Measurements from ENCODE around the gene GRID1.
"Not testable (repeated sequence)": the region's sequence is repeated elsewhere in the genome, so short reads cannot be mapped to it uniquely, and the experiment has no call there.

GRID1 gene

DNA sequence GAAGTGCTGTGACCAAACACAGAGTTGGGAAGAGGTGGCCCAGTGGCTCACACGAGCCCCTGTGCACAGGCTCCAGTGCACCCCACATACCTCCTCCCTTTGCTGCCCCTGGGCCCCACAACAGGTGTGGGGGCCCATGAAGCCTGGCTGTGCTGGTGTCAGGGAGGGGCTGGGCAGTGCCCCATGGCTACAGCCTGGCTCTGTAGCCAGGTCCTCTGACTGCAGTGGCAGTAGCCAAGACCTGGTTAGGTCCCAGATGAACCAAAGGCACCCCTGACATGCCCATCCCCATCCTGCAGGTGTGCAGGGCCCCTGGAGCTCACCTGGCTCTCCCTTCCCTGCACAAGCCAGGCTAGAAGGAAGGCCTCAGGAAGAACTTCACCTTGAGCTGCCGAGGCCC, 176.3 kb downstream of the GRID1 start:
- Histone ChIP-seq H3K4me3 (no peak overlapping the region), H3K27ac (no peak overlapping the region)

DNA sequence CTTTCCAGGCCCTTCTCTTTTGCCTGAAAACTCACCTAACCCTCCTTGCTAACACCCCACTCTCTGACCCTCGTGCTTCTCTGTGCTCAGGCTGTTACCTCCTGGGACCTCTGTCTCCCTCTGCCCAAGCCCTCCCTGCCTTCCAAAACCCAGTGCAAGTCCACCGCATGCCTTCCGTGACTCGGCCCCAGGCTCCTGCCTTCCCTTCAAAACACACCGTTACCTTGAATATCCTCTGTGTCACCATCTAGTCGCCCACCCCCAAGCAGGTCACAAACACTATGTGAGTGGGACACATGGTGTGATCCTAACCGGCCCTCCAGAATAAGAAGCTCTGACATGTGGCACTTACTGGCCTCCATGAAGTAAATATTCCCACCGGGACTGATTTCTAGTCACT, 176.7 kb downstream of the GRID1 start:
- H3K27ac ChIP-seq = no peak overlapping the region

GRCh38 chr10:86188796-86189558, 177.6 kb downstream of the GRID1 start:
- Histone ChIP-seq H3K27ac (no peak overlapping the region), H3K4me3 (no peak overlapping the region)

More for the DNA sequence above, 176.7 kb downstream of the GRID1 start:
- H3K4me3 ChIP-seq = no peak overlapping the region

DNA sequence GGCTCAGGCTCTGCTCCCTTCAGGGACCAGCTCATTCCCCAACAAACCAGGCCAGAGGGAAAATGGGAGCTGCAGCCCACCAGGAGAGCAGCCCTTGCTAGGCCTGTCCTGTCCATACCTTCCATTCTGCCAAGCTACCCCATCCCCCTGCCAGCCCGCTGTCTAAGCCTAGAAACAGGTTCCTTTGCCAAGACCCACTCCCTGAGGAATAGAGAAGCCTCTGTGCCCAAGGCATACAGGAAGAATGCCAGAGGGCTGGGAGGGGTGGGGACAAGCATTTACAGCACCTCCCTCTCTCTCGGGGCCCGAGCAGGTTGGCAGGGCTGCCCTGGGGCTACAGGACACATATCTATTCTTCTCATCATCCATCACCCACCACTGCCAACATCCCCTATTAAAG, 178.3 kb downstream of the GRID1 start:
- no peak overlapping the region for H3K27ac ChIP-seq
- no peak overlapping the region for H3K4me3 ChIP-seq

- H3K27ac ChIP-seq = no peak overlapping the region
- H3K4me3 ChIP-seq = no peak overlapping the region
Measured at GRCh38 chr10:86187499-86188239, 178.9 kb downstream of the GRID1 start.

DNA sequence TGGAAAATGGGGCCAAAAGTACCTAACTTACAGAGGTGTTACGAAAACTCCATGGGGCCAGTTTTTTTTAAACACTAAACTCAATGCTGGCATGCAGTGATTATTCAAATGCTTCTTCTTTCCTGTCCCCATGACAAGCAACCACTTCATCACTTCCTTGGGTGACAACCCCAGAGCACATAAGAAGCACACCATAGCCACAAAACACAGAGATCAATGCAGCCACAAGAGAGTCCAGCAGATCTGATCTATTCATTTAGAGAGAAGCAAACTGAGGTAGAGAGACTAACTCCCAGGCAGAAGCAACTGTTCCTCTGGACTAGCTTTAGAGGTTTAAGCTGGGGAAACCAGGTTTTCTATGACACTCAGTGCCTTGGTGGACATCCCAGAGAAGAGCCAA, 180.0 kb downstream of the GRID1 start:
- Histone ChIP-seq H3K27ac (no peak overlapping the region), H3K4me3 (no peak overlapping the region)

- Histone ChIP-seq H3K4me3 (no peak overlapping the region), H3K27ac (no peak overlapping the region)
Measured at GRCh38 chr10:86182595-86182994, 184.0 kb downstream of the GRID1 start.

- Histone ChIP-seq H3K27ac (no peak overlapping the region), H3K4me3 (no peak overlapping the region)
Measured at GRCh38 chr10:86182150-86182549, 184.4 kb downstream of the GRID1 start.

GRCh38 chr10:86180861-86181260, 185.7 kb downstream of the GRID1 start:
- Histone ChIP-seq H3K27ac (no peak overlapping the region), H3K4me3 (no peak overlapping the region)

- no peak overlapping the region for H3K4me3 ChIP-seq
- H3K27ac ChIP-seq = no peak overlapping the region
Measured at GRCh38 chr10:86179961-86180360, 186.6 kb downstream of the GRID1 start.

- H3K4me3 ChIP-seq = no peak overlapping the region
- H3K27ac ChIP-seq = no peak overlapping the region
Measured at GRCh38 chr10:86179153-86179524, 187.5 kb downstream of the GRID1 start.

- H3K4me3 ChIP-seq = no peak overlapping the region
Measured at GRCh38 chr10:86178401-86179152, 188.0 kb downstream of the GRID1 start.

GRCh38 chr10:86177537-86178155, 188.9 kb downstream of the GRID1 start:
- Histone ChIP-seq H3K4me3 (no peak overlapping the region), H3K27ac (no peak overlapping the region)

More at GRCh38 chr10:86178401-86179152, 188.0 kb downstream of the GRID1 start:
- no peak overlapping the region for H3K27ac ChIP-seq

GRCh38 chr10:86176850-86177536, 189.6 kb downstream of the GRID1 start:
- H3K4me3 ChIP-seq = no peak overlapping the region
- H3K27ac ChIP-seq = no peak overlapping the region

DNA sequence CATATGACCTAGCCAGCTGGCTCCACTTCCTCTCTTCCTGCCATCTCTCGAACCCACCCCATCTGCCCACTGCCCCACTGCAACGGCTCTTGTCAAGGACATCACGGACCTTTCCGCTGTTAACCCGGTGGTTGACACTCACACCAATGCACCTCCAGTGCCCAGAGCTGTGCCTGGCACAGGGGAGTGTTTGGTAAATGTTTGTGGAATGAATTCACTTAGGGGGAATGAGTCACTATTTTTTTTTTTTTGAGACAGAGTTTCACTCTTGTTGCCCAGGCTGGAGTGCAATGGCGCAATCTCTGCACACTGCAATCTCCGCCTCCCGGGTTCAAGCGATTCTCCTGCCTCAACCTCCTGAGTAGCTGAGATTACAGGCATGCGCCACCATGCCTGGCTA, 191.1 kb downstream of the GRID1 start:
- not testable (repeated sequence) for H3K27ac ChIP-seq, H3K4me3 ChIP-seq

GRCh38 chr10:86172301-86172700, 194.3 kb downstream of the GRID1 start:
- Histone ChIP-seq H3K27ac (no peak overlapping the region), H3K4me3 (no peak overlapping the region)

- no peak overlapping the region for H3K4me3 ChIP-seq
- H3K27ac ChIP-seq = no peak overlapping the region
Measured at GRCh38 chr10:86170255-86171108, 196.1 kb downstream of the GRID1 start.

- Histone ChIP-seq H3K27ac (no peak overlapping the region), H3K4me3 (no peak overlapping the region)
Measured at GRCh38 chr10:86169506-86170254, 196.9 kb downstream of the GRID1 start.
